ENCODE results near the gene TMEM229A.
"Not testable (repeated sequence)": the region's sequence is repeated elsewhere in the genome, so short reads cannot be mapped to it uniquely, and the experiment has no call there.

The TMEM229A gene

GRCh38 chr7:124032369-124033094 lies at the start of gene TMEM229A:
Gene TMEM229A, minus strand, starts transcription at chr7:124033067. Its CDS starts 64 bp downstream, at chr7:124033003.
- DNase-seq (ENCODE audit: low spot score): peak; percentile 81

- DNase-seq (ENCODE audit: low spot score): not testable (repeated sequence)
Observed at GRCh38 chr7:124082234-124082633, 49.4 kb upstream of the TMEM229A start.

GRCh38 chr7:124077546-124077945 lies 44.7 kb upstream of the TMEM229A start:
- DNase-seq (ENCODE audit: low spot score): no peak

- no peak for DNase-seq (ENCODE audit: low spot score)
Observed at GRCh38 chr7:124076841-124077240, 44.0 kb upstream of the TMEM229A start.

GRCh38 chr7:124074007-124074406 lies 41.1 kb upstream of the TMEM229A start:
- no peak for DNase-seq (ENCODE audit: low spot score)

- no peak for DNase-seq (ENCODE audit: low spot score)
Observed at GRCh38 chr7:124073310-124073645, 40.4 kb upstream of the TMEM229A start.

- DNase-seq (ENCODE audit: low spot score): peak; percentile 62
Observed at GRCh38 chr7:124072603-124073309, 39.9 kb upstream of the TMEM229A start.

- DNase-seq (ENCODE audit: low spot score): no peak
Observed at GRCh38 chr7:124071843-124072242, 39.0 kb upstream of the TMEM229A start.

GRCh38 chr7:124062171-124062570 lies 29.3 kb upstream of the TMEM229A start:
- no peak for DNase-seq (ENCODE audit: low spot score)

- DNase-seq (ENCODE audit: low spot score): no peak
Observed at GRCh38 chr7:124060528-124060927, 27.7 kb upstream of the TMEM229A start.

- DNase-seq (ENCODE audit: low spot score): no peak
Observed at GRCh38 chr7:124059375-124059774, 26.5 kb upstream of the TMEM229A start.

GRCh38 chr7:124058515-124058914 lies 25.6 kb upstream of the TMEM229A start:
- DNase-seq (ENCODE audit: low spot score): no peak

GRCh38 chr7:124057872-124058271 lies 25.0 kb upstream of the TMEM229A start:
- DNase-seq (ENCODE audit: low spot score): no peak

- DNase-seq (ENCODE audit: low spot score): no peak
Observed at GRCh38 chr7:124056234-124056633, 23.4 kb upstream of the TMEM229A start.

- no peak for DNase-seq (ENCODE audit: low spot score)
Observed at GRCh38 chr7:124051681-124052377, 19.0 kb upstream of the TMEM229A start.

- no peak for DNase-seq (ENCODE audit: low spot score)
Observed at GRCh38 chr7:124042826-124043225, 10.0 kb upstream of the TMEM229A start.

- DNase-seq (ENCODE audit: low spot score): no peak
Observed at GRCh38 chr7:124041439-124041838, 8.6 kb upstream of the TMEM229A start.

GRCh38 chr7:124037902-124038301 lies 5.0 kb upstream of the TMEM229A start:
- DNase-seq (ENCODE audit: low spot score): not testable (repeated sequence)

- DNase-seq (ENCODE audit: low spot score): no peak
Observed at GRCh38 chr7:124035706-124036105, 2.8 kb upstream of the TMEM229A start.

- DNase-seq (ENCODE audit: low spot score): no peak
Observed at GRCh38 chr7:124034754-124035100, 1.9 kb upstream of the TMEM229A start.

GRCh38 chr7:124033807-124034753 lies 1.2 kb upstream of the TMEM229A start:
- no peak for DNase-seq (ENCODE audit: low spot score)
